Colonic mucosa (tissue), 4 donors: Measurements from ENCODE around the gene C1orf50. TPM values are rescaled to one million over a fixed set of nuclear protein-coding genes. Genes with fewer than 3 reads are reported as not detected.
A peak's percentile ranks its signal among the peaks of the same experiment; 100 is the strongest.
"Not testable (repeated sequence)": the region's sequence is repeated elsewhere in the genome, so short reads cannot be mapped to it uniquely, and the experiment has no call there.

Experiments
- DNase-seq: peaks from one replicate; pipeline ENCODE4 v3.0.0-alpha.2; 2020
- H3K27ac ChIP-seq: fragments of 200-600 bp; one replicate; pipeline ENCODE4 v1.8.0; 2021
- H3K27me3 ChIP-seq: fragments of 200-600 bp; one replicate; pipeline ENCODE4 v1.8.0; 2021
- H3K36me3 ChIP-seq: fragments of 200-600 bp; one replicate; pipeline ENCODE4 v1.8.0; 2021
- H3K4me1 ChIP-seq: fragments of 200-600 bp; one replicate; pipeline ENCODE4 v1.8.0; 2021; ENCODE audit warnings: mild to moderate bottlenecking
- H3K4me3 ChIP-seq: fragments of 200-600 bp; one replicate; pipeline ENCODE4 v1.8.0; 2021
- H3K9ac ChIP-seq, 2 donors: one replicate each; pipeline ENCODE4 v1.7.0; 2013; ENCODE audit warnings: control low read depth in 2 of 2, low read depth in 2 of 2, low read length in 2 of 2
- H3K9me3 ChIP-seq: fragments of 200-600 bp; one replicate; pipeline ENCODE4 v1.8.0; 2021
- CTCF ChIP-seq: fragments of 200-600 bp; IDR thresholded peaks from one replicate; pipeline ENCODE4 v1.8.0; 2022; ENCODE audit warnings: antibody characterized with exemption, mild to moderate bottlenecking
- intact Hi-C: fragments of 100-400 bp; cut with DNase I; formaldehyde crosslinking; loops from one replicate; pipeline ENCODE4 v1.14.1; 2022
- total RNA-seq, 2 donors: library from RNA; stranded (reverse); fragmentation: NEBNext Ultra II Directional in 1 of 2; extraction: Animal tissue kit (Norgen Biotek cat#: 25700) in 1 of 2; gene quantifications; one replicate each; pipeline ENCODE4 v1.2.1, GENCODE V29; 2021
- donor health status: healthy.
- donor health status: DM: no; HTN: no; CAD: no.
- donor health status: DM: no; HTN: no; CAD: no.

Gene C1orf50
- total RNA-seq = 1 to 10 TPM; 3.4 to 5.8 TPM

GRCh38 chr1:42766741-42767509 is at the start of gene C1orf50, which contains the start of gene P3H1:
TSS of gene C1orf50 (plus strand) at chr1:42767249. CDS start at chr1:42767312, 63 bp downstream.
TSS of gene P3H1 (minus strand) at chr1:42767028. CDS start at chr1:42766971, 57 bp downstream.
- no peaks in the 10 kb centered on the region for H3K36me3 ChIP-seq
- H3K9ac ChIP-seq = peak within 1 kb of the TSS; percentile 90 to 95
- H3K27ac ChIP-seq = peak within 1 kb of the TSS; percentile 84
- intact Hi-C loops = loop anchor here (5.0 kb wide), 1 partner anchor 50 kb away; the partner anchor contains the start of genes ERMAP and SVBP
- H3K4me1 ChIP-seq = no peaks in the 10 kb centered on the region
- H3K27me3 ChIP-seq = no peaks in the 10 kb centered on the region
- DNase-seq = peak; percentile 100
- no peaks in the 10 kb centered on the region for H3K9me3 ChIP-seq
- no peak for TF ChIP-seq CTCF
- H3K4me3 ChIP-seq = peak within 1 kb of the TSS; percentile 99

GRCh38 chr1:42720868-42721267 is 46.2 kb upstream of the C1orf50 start:
- Histone ChIP-seq H3K27ac (no peak overlapping the region), H3K9ac (no peak overlapping the region), H3K27me3 (no peaks in the 10 kb centered on the region), H3K4me3 (no peak overlapping the region), H3K9me3 (no peaks in the 10 kb centered on the region), H3K4me1 (no peaks in the 10 kb centered on the region), H3K36me3 (no peaks in the 10 kb centered on the region)
- DNase-seq = no peak
- TF ChIP-seq CTCF = no peak
- intact Hi-C loops = no loop called here

DNA sequence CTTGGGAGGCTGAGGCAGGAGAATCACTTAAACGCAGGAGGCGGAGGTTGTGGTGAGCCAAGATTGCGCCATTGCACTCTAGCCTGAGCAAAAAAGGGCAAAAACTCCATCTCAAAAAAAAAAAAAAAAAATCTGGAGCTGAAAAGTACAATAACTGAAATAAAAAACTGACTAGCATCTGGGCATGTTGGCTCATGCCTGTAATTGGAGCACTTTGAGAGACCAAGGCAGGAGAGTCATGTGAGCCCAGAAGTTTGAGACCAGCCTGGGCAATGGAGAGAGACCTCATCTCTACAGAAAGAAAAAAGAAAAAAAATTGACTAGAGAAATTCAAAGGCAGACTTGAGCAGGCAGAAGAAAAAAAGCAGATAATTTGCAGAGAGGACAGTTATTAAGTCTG is 45.1 kb upstream of the C1orf50 start:
- intact Hi-C loops = no loop called here
- Histone ChIP-seq H3K27ac (no peak overlapping the region), H3K9ac (no peak overlapping the region), H3K36me3 (no peaks in the 10 kb centered on the region), H3K4me1 (no peaks in the 10 kb centered on the region), H3K9me3 (no peaks in the 10 kb centered on the region), H3K27me3 (no peaks in the 10 kb centered on the region), H3K4me3 (no peak overlapping the region)
- TF ChIP-seq CTCF = no peak
- no peak for DNase-seq

DNA sequence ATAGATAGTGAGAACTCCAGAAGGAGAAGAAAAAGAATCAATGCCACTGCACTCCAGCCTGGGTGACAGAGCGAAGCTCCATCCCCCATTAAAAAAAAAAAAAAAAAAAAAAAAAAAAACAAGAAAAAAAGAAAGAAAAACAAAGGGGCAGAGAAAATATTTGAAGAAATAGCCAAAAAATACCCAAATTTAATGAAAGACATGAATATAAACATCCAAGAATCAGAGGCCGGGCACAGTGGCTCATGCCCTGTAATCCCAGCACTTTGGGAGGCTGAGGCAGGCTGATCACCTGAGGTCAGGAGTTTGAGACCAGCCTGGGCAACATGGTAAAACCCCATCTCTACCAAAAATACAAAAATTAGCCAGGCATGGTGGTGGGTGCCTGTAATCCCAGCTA is 44.6 kb upstream of the C1orf50 start:
- H3K9me3 ChIP-seq, H3K4me1 ChIP-seq, H3K36me3 ChIP-seq, H3K27me3 ChIP-seq, intact Hi-C loops, H3K4me3 ChIP-seq, H3K27ac ChIP-seq, DNase-seq, H3K9ac ChIP-seq: not testable (repeated sequence)

DNA sequence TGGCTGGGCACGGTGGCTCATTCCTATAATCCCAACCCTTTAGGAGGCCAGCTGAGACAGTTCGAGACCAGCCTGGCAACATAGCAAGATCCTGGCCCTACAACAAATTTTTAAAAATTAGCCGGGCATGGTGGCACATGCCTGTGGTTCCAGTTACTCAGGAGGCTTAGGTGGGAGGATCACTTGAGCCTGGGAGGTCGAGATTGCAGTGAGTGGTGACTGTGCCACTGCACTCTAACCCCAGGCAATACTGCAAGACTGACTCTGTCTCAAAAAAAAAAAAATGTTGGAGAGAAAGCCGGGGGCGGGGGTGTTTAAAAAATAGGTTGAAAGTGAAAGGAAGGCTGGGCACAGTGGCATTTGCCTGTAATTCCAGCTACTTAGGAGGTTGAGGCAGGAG is 43.5 kb upstream of the C1orf50 start:
- H3K27me3 ChIP-seq = no peaks in the 10 kb centered on the region
- no peak overlapping the region for H3K27ac ChIP-seq
- no peak overlapping the region for H3K4me3 ChIP-seq
- no peak overlapping the region for H3K9ac ChIP-seq
- DNase-seq = no peak
- no peaks in the 10 kb centered on the region for H3K4me1 ChIP-seq
- intact Hi-C loops = no loop called here
- no peaks in the 10 kb centered on the region for H3K36me3 ChIP-seq
- no peaks in the 10 kb centered on the region for H3K9me3 ChIP-seq
- TF ChIP-seq CTCF = no peak

DNA sequence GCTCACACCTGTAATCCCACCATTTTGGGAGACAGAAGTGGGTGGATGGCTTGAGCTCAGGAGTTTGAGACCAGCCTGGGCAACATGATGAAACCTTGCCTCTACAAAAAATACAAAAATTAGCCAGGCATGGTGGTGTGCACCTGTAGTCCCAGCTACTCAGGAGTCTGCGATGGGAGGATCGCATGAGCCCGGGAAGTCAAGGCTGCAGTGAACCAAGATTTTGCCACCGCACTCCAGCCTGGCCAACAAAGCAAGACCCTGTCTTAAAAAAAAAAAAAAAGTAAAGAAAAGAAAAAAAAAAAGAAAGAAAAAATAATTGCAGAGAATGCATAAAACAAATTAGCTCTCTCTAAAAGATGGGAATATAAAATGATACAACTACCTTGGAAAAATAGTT is 41.2 kb upstream of the C1orf50 start:
- H3K4me3 ChIP-seq, H3K9me3 ChIP-seq, H3K27ac ChIP-seq, DNase-seq, H3K27me3 ChIP-seq, H3K4me1 ChIP-seq, H3K36me3 ChIP-seq, intact Hi-C loops, H3K9ac ChIP-seq: not testable (repeated sequence)
